PC-3 (cell line): ENCODE measurements around the gene EIF4E2. TPM values are rescaled to one million over a fixed set of nuclear protein-coding genes. Genes with fewer than 3 reads are reported as not detected.

ENCODE experiments used
- ATAC-seq: fragments of 200-7000 bp; cut with Tn5 transposase; 2 replicates; pipeline ENCODE4 v1.9.1; 2020; ENCODE audit warnings: mild to moderate bottlenecking, moderate library complexity
- BruUV-seq: library from RNA; stranded (reverse); fragments of 400-500 nt; replicated peaks from 2 replicates; lab custom pipeline; 2021; lab: Mats Ljungman, UMichigan
- CTCF ChIA-PET: fragments of 300-600 bp; sonication (Branson Sonifier 250); formaldehyde crosslinking; loops from one replicate; lab custom pipeline; 2022; ENCODE audit warnings: antibody characterized with exemption; lab: Charles Lee
- POLR2A ChIA-PET: fragments of 300-600 bp; sonication (Branson Sonifier 250); formaldehyde crosslinking; loops from one replicate; lab custom pipeline; 2022; ENCODE audit warnings: antibody characterized with exemption; ENCODE audit not compliant: unreplicated experiment; lab: Charles Lee
- DNase-seq: peaks from one replicate; pipeline ENCODE4 v3.0.0-alpha.2; 2015
- H2AFZ ChIP-seq: fragments of 300-600 bp; sonication (generic); 2 replicates; pipeline ENCODE4 v1.6.0; 2016; ENCODE audit warnings: antibody characterized with exemption, low read length
- H3F3A ChIP-seq: fragments of 300-600 bp; sonication (generic); one replicate; pipeline ENCODE4 v1.6.0; 2017; ENCODE audit warnings: antibody characterized with exemption, low read length, control low read depth, mild to moderate bottlenecking; ENCODE audit not compliant: unreplicated experiment
- H3K27ac ChIP-seq: fragments of 300-600 bp; sonication (generic); 2 replicates; pipeline ENCODE4 v1.5.1; 2016; ENCODE audit warnings: mild to moderate bottlenecking, low read length
- H3K27me3 ChIP-seq: fragments of 300-600 bp; sonication (generic); 2 replicates; pipeline ENCODE4 v1.6.1; 2016; ENCODE audit warnings: low read length, mixed read lengths
- H3K36me3 ChIP-seq: fragments of 300-600 bp; sonication (generic); 2 replicates; pipeline ENCODE4 v1.6.1; 2016; ENCODE audit warnings: low read depth, mixed run types, low read length, mixed read lengths
- H3K4me1 ChIP-seq: fragments of 300-600 bp; sonication (generic); 2 replicates; pipeline ENCODE4 v1.5.1; 2016; ENCODE audit warnings: low read length; ENCODE audit not compliant: insufficient read depth
- H3K4me2 ChIP-seq: fragments of 300-600 bp; sonication (generic); 2 replicates; pipeline ENCODE4 v1.6.0; 2016; ENCODE audit warnings: low read length
- H3K4me3 ChIP-seq: fragments of 300-600 bp; sonication (generic); 2 replicates; pipeline ENCODE4 v1.5.1; 2016; ENCODE audit warnings: mild to moderate bottlenecking, low read length, mixed read lengths
- H3K79me2 ChIP-seq: fragments of 300-600 bp; sonication (generic); 2 replicates; pipeline ENCODE4 v1.6.1; 2017; ENCODE audit warnings: low read length, mixed read lengths
- H3K9ac ChIP-seq: fragments of 300-600 bp; sonication (generic); 2 replicates; pipeline ENCODE4 v1.6.0; 2016; ENCODE audit warnings: mild to moderate bottlenecking, low read length
- H3K9me2 ChIP-seq: fragments of 300-600 bp; sonication (generic); replicated peaks from 2 replicates; pipeline ENCODE4 v1.6.1; 2016; ENCODE audit warnings: mixed run types, low read length, mixed read lengths
- H3K9me3 ChIP-seq: fragments of 300-600 bp; sonication (generic); 2 replicates; pipeline ENCODE4 v1.6.1; 2016; ENCODE audit warnings: low read length, mixed read lengths
- H4K20me1 ChIP-seq: fragments of 300-600 bp; sonication (generic); 2 replicates; pipeline ENCODE4 v1.6.1; 2016; ENCODE audit warnings: low read length, mixed read lengths
- EZH2 ChIP-seq: fragments of 300-600 bp; sonication (generic); IDR thresholded peaks from one replicate; pipeline ENCODE4 v1.6.1; 2017; ENCODE audit warnings: antibody characterized with exemption, mild to moderate bottlenecking, low read length; ENCODE audit not compliant: unreplicated experiment
- EZH2phosphoT487 ChIP-seq: fragments of 300-600 bp; sonication (generic); IDR thresholded peaks from 2 replicates; pipeline ENCODE4 v1.6.1; 2018; ENCODE audit warnings: mild to moderate bottlenecking, antibody characterized with exemption, low read length, borderline replicate concordance
- intact Hi-C: fragments of 100-400 bp; cut with micrococcal nuclease; formaldehyde crosslinking; loops from 2 replicates; pipeline ENCODE4 v1.9.0; 2023
- total RNA-seq: library from RNA; depleted of rRNA; stranded (reverse); fragments of >200 nt; gene quantifications from 2 replicates; pipeline ENCODE4 v1.2.3, GENCODE V29; 2014
- TF ChIP-seq, protein P1 (sequence below): fragments of 300-600 bp; sonication (generic); conservative IDR thresholded peaks from 2 replicates; pipeline ENCODE4 v1.5.1; 2017; ENCODE audit warnings: antibody characterized with exemption, low read depth, mild to moderate bottlenecking, low read length

EIF4E2 gene
- total RNA-seq, 1 experiment from 2014 or later, result 55.1 TPM

DNA sequence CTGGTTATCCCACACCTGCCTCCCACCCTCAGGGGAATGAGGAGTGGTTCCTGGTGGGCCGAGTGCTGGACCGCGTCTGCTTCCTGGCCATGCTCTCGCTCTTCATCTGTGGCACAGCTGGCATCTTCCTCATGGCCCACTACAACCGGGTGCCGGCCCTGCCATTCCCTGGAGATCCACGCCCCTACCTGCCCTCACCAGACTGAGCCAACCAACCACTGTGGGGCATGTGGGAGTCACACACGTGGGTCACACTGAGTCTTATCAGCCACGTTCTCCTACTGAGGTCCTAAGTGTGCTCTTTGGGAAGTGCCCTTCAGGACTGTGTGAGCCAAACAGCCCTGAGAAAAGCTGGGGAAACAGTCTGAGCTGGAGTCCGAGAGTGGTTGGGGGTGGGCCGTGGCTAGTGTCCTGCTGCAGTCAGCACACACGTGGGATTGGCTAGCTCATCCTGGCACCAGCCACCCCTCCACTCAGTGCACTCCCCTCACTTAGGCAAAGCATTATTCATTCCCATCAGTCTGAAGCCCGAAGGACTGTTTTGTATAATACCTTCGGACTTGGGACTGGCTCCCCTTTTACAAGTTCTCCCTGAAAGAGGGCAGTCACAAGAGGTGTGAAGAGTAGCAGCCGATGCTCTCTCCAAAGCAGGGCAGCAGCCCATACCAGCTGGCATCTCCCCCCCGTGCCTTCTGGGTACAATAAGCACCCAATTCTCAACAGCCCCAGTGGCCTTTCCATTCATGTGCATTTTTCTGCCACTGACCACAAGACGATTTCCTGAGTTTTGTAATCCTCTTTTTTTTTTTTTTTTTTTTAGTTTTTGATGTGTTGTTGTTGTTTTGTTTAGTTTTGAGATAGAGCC lies 4.7 kb upstream of the EIF4E2 start:
- no TSS peak for BruUV-seq

DNA sequence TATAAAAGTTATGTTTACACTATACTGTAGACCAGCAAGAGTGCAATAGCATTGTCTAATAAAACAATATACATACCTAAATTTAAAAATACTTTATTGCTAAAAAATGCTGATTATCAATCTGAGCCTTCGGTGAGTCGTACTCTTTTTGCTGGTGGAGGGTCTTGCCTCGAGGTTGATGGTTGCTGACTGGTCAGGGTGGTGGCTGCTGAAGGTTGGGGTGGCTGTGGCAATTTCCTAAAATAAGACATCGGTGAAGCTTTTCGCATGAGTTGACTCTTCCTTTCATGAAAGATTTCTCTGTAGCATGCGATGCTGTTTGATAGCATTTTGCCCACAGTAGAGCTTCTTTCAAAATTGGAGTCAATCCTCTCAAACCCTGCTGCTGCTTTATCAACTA lies 2.5 kb upstream of the EIF4E2 start:
- H3K4me1 ChIP-seq, result peaks cover 7% of the 10 kb centered on the region
- ChIA-PET CTCF (no interaction called here), POLR2A (interaction anchor here (0.6 kb wide), 1 partner anchor 881 kb away, joined by 6 read pairs; no protein-coding TSS in a partner anchor)
- no peaks in the 10 kb centered on the region for H3K9me2 ChIP-seq
- intact Hi-C loops, result no loop called here
- ATAC-seq (no peak), DNase-seq (no peak)
- BruUV-seq, result no TSS peak
- H3F3A ChIP-seq, result no peaks in the 10 kb centered on the region
- H3K4me3 ChIP-seq, result no peak overlapping the region
- no peaks in the 10 kb centered on the region for H3K27me3 ChIP-seq
- H3K27ac ChIP-seq, result no peak overlapping the region
- H3K9me3 ChIP-seq, result no peaks in the 10 kb centered on the region
- H2AFZ ChIP-seq, result no peak overlapping the region
- TF ChIP-seq, protein P1, sequence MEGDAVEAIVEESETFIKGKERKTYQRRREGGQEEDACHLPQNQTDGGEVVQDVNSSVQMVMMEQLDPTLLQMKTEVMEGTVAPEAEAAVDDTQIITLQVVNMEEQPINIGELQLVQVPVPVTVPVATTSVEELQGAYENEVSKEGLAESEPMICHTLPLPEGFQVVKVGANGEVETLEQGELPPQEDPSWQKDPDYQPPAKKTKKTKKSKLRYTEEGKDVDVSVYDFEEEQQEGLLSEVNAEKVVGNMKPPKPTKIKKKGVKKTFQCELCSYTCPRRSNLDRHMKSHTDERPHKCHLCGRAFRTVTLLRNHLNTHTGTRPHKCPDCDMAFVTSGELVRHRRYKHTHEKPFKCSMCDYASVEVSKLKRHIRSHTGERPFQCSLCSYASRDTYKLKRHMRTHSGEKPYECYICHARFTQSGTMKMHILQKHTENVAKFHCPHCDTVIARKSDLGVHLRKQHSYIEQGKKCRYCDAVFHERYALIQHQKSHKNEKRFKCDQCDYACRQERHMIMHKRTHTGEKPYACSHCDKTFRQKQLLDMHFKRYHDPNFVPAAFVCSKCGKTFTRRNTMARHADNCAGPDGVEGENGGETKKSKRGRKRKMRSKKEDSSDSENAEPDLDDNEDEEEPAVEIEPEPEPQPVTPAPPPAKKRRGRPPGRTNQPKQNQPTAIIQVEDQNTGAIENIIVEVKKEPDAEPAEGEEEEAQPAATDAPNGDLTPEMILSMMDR, result no peak
- TF ChIP-seq EZH2, result no peak
- TF ChIP-seq EZH2phosphoT487, result no peak
- H3K4me2 ChIP-seq, result no peak overlapping the region
- peaks cover 9% of the 10 kb centered on the region for H3K36me3 ChIP-seq
- H3K9ac ChIP-seq, result no peak overlapping the region
- 0 out of 2 replicates have a peak, but pooled peaks cover 7% of the 10 kb centered on the region for H4K20me1 ChIP-seq
- H3K79me2 ChIP-seq, result peaks cover 57% of the 10 kb centered on the region

More for the DNA sequence above, 4.7 kb upstream of the EIF4E2 start:
- Histone ChIP-seq H3F3A (no peaks in the 10 kb centered on the region), H3K36me3 (peaks cover 6% of the 10 kb centered on the region), H3K4me3 (no peak overlapping the region), H3K9ac (no peak overlapping the region), H3K27ac (no peak overlapping the region), H3K9me3 (no peaks in the 10 kb centered on the region), H3K9me2 (no peaks in the 10 kb centered on the region), H4K20me1 (no peaks in the 10 kb centered on the region), H3K4me2 (no peak overlapping the region), H3K4me1 (no peaks in the 10 kb centered on the region), H3K79me2 (peaks cover 35% of the 10 kb centered on the region), H2AFZ (no peak overlapping the region), H3K27me3 (no peaks in the 10 kb centered on the region)
- DNase-seq (no peak), ATAC-seq (no peak)
- ChIA-PET POLR2A (no interaction called here), CTCF (no interaction called here)
- intact Hi-C loops, result no loop called here
- no peak for TF ChIP-seq EZH2phosphoT487
- TF ChIP-seq, protein P1, result no peak
